Tibial nerve (tissue), 4 donors: Measurements from ENCODE around the gene TLE1. TPM values are rescaled to one million over a fixed set of nuclear protein-coding genes. Genes with fewer than 3 reads are reported as not detected.

Experiments used
- DNase-seq, 2 donors: peaks; one replicate each; pipeline ENCODE4 v3.0.0-alpha.2; 2019; ENCODE audit warnings: low spot score in 2 of 2
- H3K27ac ChIP-seq, 4 donors: fragments of 200-600 bp; sonication (generic) in 3 of 4; one replicate each; pipeline ENCODE4 v1.5.1; 2017 to 2019; ENCODE audit warnings: mild to moderate bottlenecking in 1 of 4
- H3K27me3 ChIP-seq, 2 donors: fragments of 200-600 bp; sonication (generic) in 1 of 2; one replicate each; pipeline versions ENCODE4 v1.5.1 to v1.6.0; 2017 to 2019
- H3K36me3 ChIP-seq, 3 donors: fragments of 200-600 bp; sonication (generic); one replicate each; pipeline ENCODE4 v1.5.1; 2018 to 2019
- H3K4me1 ChIP-seq, 4 donors: fragments of 200-600 bp; sonication (generic) in 3 of 4; one replicate each; pipeline ENCODE4 v1.5.1; 2017 to 2019
- H3K4me3 ChIP-seq, 4 donors: fragments of 200-600 bp; sonication (generic) in 3 of 4; one replicate each; pipeline ENCODE4 v1.5.1; 2017 to 2019; ENCODE audit warnings: mild to moderate bottlenecking in 1 of 4, moderate library complexity in 1 of 4
- H3K9me3 ChIP-seq, 4 donors: fragments of 200-600 bp; sonication (generic) in 3 of 4; one replicate each; pipeline ENCODE4 v1.5.1; 2017 to 2019
- CTCF ChIP-seq, 5 experiments: fragments of 200-600 bp in 3 of 5; fragments of 450-650 bp in 2 of 5; sonication (generic) in 3 of 5; IDR thresholded peaks; one replicate each; pipeline ENCODE4 v1.5.1; 2016 to 2019; ENCODE audit warnings: antibody characterized with exemption in 5 of 5, mild to moderate bottlenecking in 3 of 5, moderate library complexity in 2 of 5
- EP300 ChIP-seq, 2 donors: sonication (generic); formaldehyde crosslinking; IDR thresholded peaks; one replicate each; pipeline ENCODE4 v1.6.1; 2017; ENCODE audit warnings: antibody characterized with exemption in 2 of 2, mild to moderate bottlenecking in 1 of 2
- POLR2A ChIP-seq, 2 donors: fragments of 450-650 bp; IDR thresholded peaks; one replicate each; pipeline ENCODE4 v1.6.1; 2017; ENCODE audit warnings: antibody characterized with exemption in 2 of 2, mild to moderate bottlenecking in 2 of 2, moderate library complexity in 2 of 2
- WGBS, 2 donors: methylation state at CpG; one replicate each; pipeline ENCODE4 v1.1.5; 2018; 5-methylcytosine and 5-hydroxymethylcytosine counted together
- total RNA-seq, 4 donors: library from RNA; depleted of rRNA; stranded (reverse); fragments of >200 nt; gene quantifications; one replicate each; pipeline ENCODE4 v1.1.0, GENCODE V29; 2016

TLE1 gene
- total RNA-seq, 4 donors from 2014 or later: 81.8 to 107 (median 94.7) TPM

GRCh38 chr9:81632599-81632998, 56.7 kb downstream of the TLE1 start:
- H3K4me1 ChIP-seq: peaks cover 0 to 48% (median 17%) of the 10 kb centered on the region in 4 donors
- no peaks in the 10 kb centered on the region for H3K27me3 ChIP-seq
- peaks cover 0 to 30% (median 0%) of the 10 kb centered on the region in 3 donors for H3K36me3 ChIP-seq
- H3K9me3 ChIP-seq: no peaks in the 10 kb centered on the region
- TF ChIP-seq CTCF (IDR thresholded peaks at IDR 0.05) (no peak), EP300 (IDR thresholded peaks at IDR 0.05) (no peak), POLR2A (IDR thresholded peaks at IDR 0.05) (no peak)
- WGBS, 2 donors: 86 to 100% methylated on average over 1 of the region's 1 CpG
- H3K4me3 ChIP-seq: no peak overlapping the region
- no peak for DNase-seq
- no peak overlapping the region for H3K27ac ChIP-seq

- H3K4me3 ChIP-seq: no peak overlapping the region
- peaks cover 0 to 30% (median 0%) of the 10 kb centered on the region in 3 donors for H3K36me3 ChIP-seq
- H3K4me1 ChIP-seq: peaks cover 0 to 47% (median 16%) of the 10 kb centered on the region in 4 donors
- H3K9me3 ChIP-seq: no peaks in the 10 kb centered on the region
- TF ChIP-seq EP300 (IDR thresholded peaks at IDR 0.05): no peak
- no peak for TF ChIP-seq CTCF (IDR thresholded peaks at IDR 0.05)
- TF ChIP-seq POLR2A (IDR thresholded peaks at IDR 0.05): no peak
- 80 to 85% methylated on average over 7 of the region's 7 CpGs for WGBS, 2 donors
- DNase-seq: no peak
- no peaks in the 10 kb centered on the region for H3K27me3 ChIP-seq
- H3K27ac ChIP-seq: no peak overlapping the region
Measured at GRCh38 chr9:81631218-81631745, 58.1 kb downstream of the TLE1 start.

- 77 to 89% methylated on average over 2 of the region's 2 CpGs for WGBS, 2 donors
Measured at GRCh38 chr9:81629440-81629839, 59.9 kb downstream of the TLE1 start.

GRCh38 chr9:81628897-81629296, 60.5 kb downstream of the TLE1 start:
- H3K4me3 ChIP-seq: no peak overlapping the region
- TF ChIP-seq POLR2A (IDR thresholded peaks at IDR 0.05) (no peak), CTCF (IDR thresholded peaks at IDR 0.05) (no peak), EP300 (IDR thresholded peaks at IDR 0.05) (no peak)
- no peak for DNase-seq
- no peaks in the 10 kb centered on the region for H3K27me3 ChIP-seq
- WGBS, 2 donors: 81 to 89% methylated on average over 5 of the region's 5 CpGs
- peaks cover 0 to 30% (median 0%) of the 10 kb centered on the region in 3 donors for H3K36me3 ChIP-seq
- no peak overlapping the region for H3K27ac ChIP-seq
- H3K9me3 ChIP-seq: no peaks in the 10 kb centered on the region
- H3K4me1 ChIP-seq: peaks cover 0 to 23% (median 0%) of the 10 kb centered on the region in 4 donors

More at GRCh38 chr9:81629440-81629839, 59.9 kb downstream of the TLE1 start:
- peaks cover 0 to 30% (median 0%) of the 10 kb centered on the region in 3 donors for H3K36me3 ChIP-seq
- H3K27me3 ChIP-seq: no peaks in the 10 kb centered on the region
- TF ChIP-seq EP300 (IDR thresholded peaks at IDR 0.05) (no peak), CTCF (IDR thresholded peaks at IDR 0.05) (no peak), POLR2A (IDR thresholded peaks at IDR 0.05) (no peak)
- H3K27ac ChIP-seq: no peak overlapping the region
- no peaks in the 10 kb centered on the region for H3K9me3 ChIP-seq
- H3K4me1 ChIP-seq: peaks cover 0 to 29% (median under 1%) of the 10 kb centered on the region in 4 donors
- DNase-seq: no peak
- H3K4me3 ChIP-seq: no peak overlapping the region

GRCh38 chr9:81627481-81627880, 61.9 kb downstream of the TLE1 start:
- DNase-seq: no peak
- H3K27me3 ChIP-seq: no peaks in the 10 kb centered on the region
- peaks cover 0 to 23% (median 0%) of the 10 kb centered on the region in 4 donors for H3K4me1 ChIP-seq
- TF ChIP-seq POLR2A (IDR thresholded peaks at IDR 0.05) (no peak), CTCF (IDR thresholded peaks at IDR 0.05) (no peak), EP300 (IDR thresholded peaks at IDR 0.05) (no peak)
- no peaks in the 10 kb centered on the region for H3K9me3 ChIP-seq
- 93 to 94% methylated on average over 3 of the region's 3 CpGs for WGBS, 2 donors
- no peak overlapping the region for H3K27ac ChIP-seq
- peaks cover 0 to 23% (median 0%) of the 10 kb centered on the region in 3 donors for H3K36me3 ChIP-seq
- H3K4me3 ChIP-seq: no peak overlapping the region
